Adrenal gland (tissue), 12 donors: Measurements from ENCODE around the gene TUBE1. TPM values are rescaled to one million over a fixed set of nuclear protein-coding genes. Genes with fewer than 3 reads are reported as not detected.
A peak's percentile ranks its signal among the peaks of the same experiment; 100 is the strongest.
"Not testable (repeated sequence)": the region's sequence is repeated elsewhere in the genome, so short reads cannot be mapped to it uniquely, and the experiment has no call there.

Experiments
- DNase-seq, 7 donors: peaks; one replicate each; pipeline ENCODE4 v3.0.0-alpha.2; 2019 to 2020
- H3K27ac ChIP-seq, 5 donors: fragments of 200-600 bp; sonication (generic) in 4 of 5; 1 replicate in 3 of 5; 2 replicates in 2 of 5; pipeline versions ENCODE4 v1.5.1 to v1.8.0; 2016 to 2020; ENCODE audit warnings: mild to moderate bottlenecking in 1 of 5
- H3K27me3 ChIP-seq: fragments of 200-600 bp; 2 replicates; pipeline ENCODE4 v1.8.0; 2021
- H3K36me3 ChIP-seq, 2 donors: fragments of 200-600 bp; replicated peaks in 1 of 2; 1 replicate in 1 of 2; 2 replicates in 1 of 2; pipeline versions ENCODE4 v1.5.1 to v1.8.0; 2018 to 2022
- H3K4me1 ChIP-seq, 2 donors: fragments of 200-600 bp; replicated peaks in 1 of 2; 1 replicate in 1 of 2; 2 replicates in 1 of 2; pipeline versions ENCODE4 v1.5.1 to v1.8.0; 2018 to 2021
- H3K4me3 ChIP-seq, 4 donors: fragments of 200-600 bp; sonication (generic) in 3 of 4; one replicate each; pipeline ENCODE4 v1.5.1; 2016 to 2018
- H3K9me3 ChIP-seq, 3 donors: fragments of 200-600 bp; sonication (generic) in 1 of 3; replicated peaks in 1 of 3; 1 replicate in 2 of 3; 2 replicates in 1 of 3; pipeline versions ENCODE4 v1.5.1 to v1.8.0; 2016 to 2021
- CTCF ChIP-seq, 6 experiments: fragments of 450-650 bp in 4 of 6; fragments of 200-600 bp in 2 of 6; sonication (generic) in 1 of 6; IDR thresholded peaks; 1 replicate in 5 of 6; 2 replicates in 1 of 6; pipeline versions ENCODE4 v1.5.1 to v1.8.0; 2016 to 2021; ENCODE audit warnings: antibody characterized with exemption in 6 of 6, mild to moderate bottlenecking in 2 of 6, moderate library complexity in 1 of 6
- POLR2A ChIP-seq, 2 donors: fragments of 450-650 bp; IDR thresholded peaks; one replicate each; pipeline ENCODE4 v1.6.1; 2017; ENCODE audit warnings: antibody characterized with exemption in 2 of 2, mild to moderate bottlenecking in 2 of 2, moderate library complexity in 1 of 2
- WGBS, 4 donors: extraction: QIAGEN DNeasy Blood & Tissue Kit in 2 of 4; methylation state at CpG; one replicate each; pipeline versions ENCODE4 v1.1.5 to v1.1.7; 2013 to 2017; 5-methylcytosine and 5-hydroxymethylcytosine counted together
- intact Hi-C, 2 donors: fragments of 100-400 bp; cut with DNase I; formaldehyde crosslinking; loops; one replicate each; pipeline versions ENCODE4 v1.14.1 to v1.15.0; 2022 to 2023
- polyA plus RNA-seq, 3 donors: library from polyadenylated mRNA; stranded (reverse); fragments of 200-250 nt in 2 of 3; fragments of 350-450 nt in 1 of 3; fragmentation: Illumina TruSeq in 1 of 3; extraction: RNeasy Lipid Tissue Mini Kit (QIAGEN cat#74804) in 1 of 3; gene quantifications; one replicate each; pipeline ENCODE4 v1.2.3, GENCODE V29; 2013 to 2014
- total RNA-seq, 9 donors: library from RNA; depleted of rRNA in 4 of 9; stranded (reverse); fragments of >200 nt in 4 of 9; fragments of 120-200 nt in 1 of 9; fragmentation: NEBNext Ultra II Directional in 1 of 9; extraction: Animal tissue kit (Norgen Biotek cat#: 25700) in 1 of 9; gene quantifications; one replicate each; pipeline versions ENCODE4 v1.1.0 to v1.2.4, GENCODE V29; 2013 to 2023
- donor health status: healthy with polysubstance abuse.
- donor health status: Bipolar disorder and iron deficiency.
- donor health status: DM: yes; HTN: yes; CAD: no.
- donor health status: DM: no; HTN: no; CAD: no.
- donor health status: DM: no; HTN: no; CAD: no.
- donor health status: DM: yes; HTN: yes; CAD: no.

TUBE1 gene
- total and polyA plus RNA-seq, 12 donors, result 11.1 to 50.0 (median 19.6) TPM

DNA sequence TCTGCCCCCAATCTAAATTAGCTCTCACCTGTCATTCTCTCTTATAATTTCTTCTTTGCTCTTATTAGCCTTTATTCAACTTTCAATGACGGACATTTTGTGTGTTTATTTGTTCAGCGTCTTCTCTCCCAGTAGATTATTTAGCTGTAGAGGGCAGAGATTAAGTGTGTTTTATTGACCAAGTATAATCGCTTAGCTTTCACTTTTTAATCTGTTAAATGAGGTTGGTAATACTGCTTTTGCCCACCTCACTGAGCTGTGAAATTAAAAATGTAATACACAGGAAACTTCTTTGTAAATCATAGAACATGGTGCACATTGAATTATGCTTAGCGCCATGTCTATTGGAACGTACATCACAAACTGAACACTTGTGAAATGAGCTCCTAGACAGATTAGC is 36.9 kb downstream of the TUBE1 start:
- TF ChIP-seq POLR2A (IDR thresholded peaks at IDR 0.05) (no peak), CTCF (IDR thresholded peaks at IDR 0.05) (no peak)
- H3K27ac ChIP-seq, result no peak overlapping the region
- H3K9me3 ChIP-seq, result no peaks in the 10 kb centered on the region
- no peak for DNase-seq
- H3K4me3 ChIP-seq, result no peak overlapping the region
- no peaks in the 10 kb centered on the region for H3K4me1 ChIP-seq
- intact Hi-C loops, result no loop called here
- 90 to 97% (median 94%) methylated on average over 5 of the region's 5 CpGs for WGBS, 4 donors
- H3K36me3 ChIP-seq, result no peaks in the 10 kb centered on the region
- H3K27me3 ChIP-seq, result no peaks in the 10 kb centered on the region

DNA sequence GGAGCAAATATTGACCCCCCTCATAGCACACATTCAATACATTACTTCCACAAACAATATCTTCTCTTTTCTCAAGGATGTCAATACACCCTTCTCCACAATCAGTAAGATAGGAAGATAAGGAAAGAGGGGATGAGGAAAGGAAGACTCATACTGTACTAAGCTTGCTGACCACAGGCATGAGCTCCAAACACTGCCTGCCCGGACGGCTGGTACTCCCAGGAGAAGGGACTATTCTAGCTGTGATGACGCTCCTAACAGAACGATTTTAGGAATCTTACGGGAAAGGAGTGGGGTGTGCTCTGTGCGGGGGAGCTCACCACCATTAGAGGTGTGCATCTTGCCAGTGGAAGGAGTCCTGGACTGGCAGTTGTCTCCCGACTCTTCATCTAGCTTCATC is 37.3 kb downstream of the TUBE1 start:
- no peak for TF ChIP-seq CTCF (IDR thresholded peaks at IDR 0.05)
- no peak for TF ChIP-seq POLR2A (IDR thresholded peaks at IDR 0.05)
- H3K27ac ChIP-seq, result no peak overlapping the region
- no peaks in the 10 kb centered on the region for H3K27me3 ChIP-seq
- peaks cover 0 to 4% of the 10 kb centered on the region in 2 donors for H3K4me1 ChIP-seq
- H3K4me3 ChIP-seq, result no peak overlapping the region
- intact Hi-C loops, result no loop called here
- no peaks in the 10 kb centered on the region for H3K36me3 ChIP-seq
- DNase-seq, result no peak
- no peaks in the 10 kb centered on the region for H3K9me3 ChIP-seq
- 91 to 98% (median 96%) methylated on average over 7 of the region's 7 CpGs for WGBS, 4 donors

DNA sequence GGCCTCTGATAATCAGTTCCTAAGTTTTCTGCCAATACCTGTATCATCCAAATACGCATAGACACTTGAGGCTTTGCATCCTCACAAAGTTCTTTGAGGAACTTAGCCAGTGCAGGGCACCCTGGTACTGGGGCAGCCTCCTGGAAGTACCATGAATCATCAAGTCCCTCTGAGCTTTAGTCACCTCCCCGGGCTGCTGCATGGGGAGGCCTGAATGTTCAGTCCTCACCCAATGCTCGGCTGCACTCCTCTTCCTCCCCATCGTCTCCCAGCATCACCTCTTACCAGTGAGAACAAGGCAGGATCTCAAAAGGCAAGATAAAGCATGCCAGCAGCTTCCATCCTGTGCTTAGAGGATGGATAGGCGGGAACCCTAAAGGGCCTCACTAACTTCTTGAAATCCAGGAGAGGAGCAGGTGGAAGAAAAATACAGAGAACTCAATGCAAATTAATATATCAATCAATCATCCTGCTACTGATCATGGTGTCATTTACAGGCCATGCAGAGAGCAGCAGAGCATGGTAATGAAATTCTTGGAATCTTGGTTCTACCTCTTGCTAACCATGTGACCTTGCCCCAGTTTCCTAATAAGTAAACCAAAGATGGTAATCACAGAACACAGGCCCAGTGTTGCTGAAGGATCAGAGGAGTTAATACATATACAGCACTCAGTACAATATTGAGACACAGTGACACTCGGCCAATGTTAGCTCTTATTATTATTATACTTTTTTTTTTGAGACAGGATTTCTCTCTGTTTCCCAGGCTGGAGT is 38.1 kb downstream of the TUBE1 start:
- Histone ChIP-seq H3K27me3 (no peaks in the 10 kb centered on the region), H3K36me3 (no peaks in the 10 kb centered on the region), H3K9me3 (no peaks in the 10 kb centered on the region), H3K4me3 (no peak overlapping the region), H3K4me1 (peaks cover 0 to 12% of the 10 kb centered on the region in 2 donors), H3K27ac (no peak overlapping the region)
- TF ChIP-seq POLR2A (IDR thresholded peaks at IDR 0.05) (no peak), CTCF (IDR thresholded peaks at IDR 0.05) (no peak)
- WGBS, 4 donors, result 66 to 89% (median 76%) methylated on average over 6 of the region's 6 CpGs
- peak in 1 of 7 donors; percentile 24 for DNase-seq
- intact Hi-C loops, result no loop called here

GRCh38 chr6:112047523-112047922 is 39.8 kb downstream of the TUBE1 start:
- H3K27me3 ChIP-seq, DNase-seq, H3K36me3 ChIP-seq, H3K27ac ChIP-seq, H3K4me3 ChIP-seq, intact Hi-C loops, H3K9me3 ChIP-seq: not testable (repeated sequence)
- H3K4me1 ChIP-seq, result peaks cover 0 to 16% of the 10 kb centered on the region in 2 donors
- 94 to 99% (median 97%) methylated on average over 7 to 25 of the region's 25 CpGs for WGBS, 4 donors

- no peaks in the 10 kb centered on the region for H3K36me3 ChIP-seq
- intact Hi-C loops, result loop anchor here (5.0 kb wide), 1 partner anchor 338 kb away; no protein-coding TSS in a partner anchor
- peaks cover 0 to 16% of the 10 kb centered on the region in 2 donors for H3K4me1 ChIP-seq
- no peaks in the 10 kb centered on the region for H3K27me3 ChIP-seq
- H3K27ac ChIP-seq, result peak overlapping the region in 2 of 5 donors; percentile 41 to 60
- peak in 6 of 7 donors; percentile 45 to 73 (median 57) for DNase-seq
- TF ChIP-seq POLR2A (IDR thresholded peaks at IDR 0.05) (no peak), CTCF (IDR thresholded peaks at IDR 0.05) (no peak)
- no peaks in the 10 kb centered on the region for H3K9me3 ChIP-seq
- WGBS, 4 donors, result 28 to 44% (median 32%) methylated on average over 3 of the region's 3 CpGs
- no peak overlapping the region for H3K4me3 ChIP-seq
These were observed 42.4 kb downstream of the TUBE1 start for GRCh38 chr6:112044856-112045255.
